ENCODE results near the gene AMPD2.

Gene AMPD2

DNA sequence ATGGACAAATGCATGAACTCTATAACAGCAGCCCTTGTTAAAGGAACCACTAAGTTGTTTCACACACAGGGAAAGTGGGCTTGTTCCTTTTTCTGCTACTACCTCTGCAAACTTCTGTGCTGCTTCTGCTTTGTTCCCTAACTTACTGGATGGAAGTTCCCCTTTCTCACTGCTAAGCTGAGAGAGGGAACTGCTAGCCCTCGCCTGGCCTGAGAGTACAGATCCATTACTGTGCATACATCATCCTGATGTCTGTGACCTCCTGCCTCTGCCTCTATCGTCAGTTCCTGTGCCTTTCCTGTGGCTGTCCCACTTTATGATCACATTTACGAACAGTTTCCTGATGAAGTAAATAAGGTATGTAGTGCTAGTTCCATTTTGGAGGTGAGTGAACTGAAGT is 3.8 kb upstream of the AMPD2 start:
- no peak for FAIRE-seq

DNA sequence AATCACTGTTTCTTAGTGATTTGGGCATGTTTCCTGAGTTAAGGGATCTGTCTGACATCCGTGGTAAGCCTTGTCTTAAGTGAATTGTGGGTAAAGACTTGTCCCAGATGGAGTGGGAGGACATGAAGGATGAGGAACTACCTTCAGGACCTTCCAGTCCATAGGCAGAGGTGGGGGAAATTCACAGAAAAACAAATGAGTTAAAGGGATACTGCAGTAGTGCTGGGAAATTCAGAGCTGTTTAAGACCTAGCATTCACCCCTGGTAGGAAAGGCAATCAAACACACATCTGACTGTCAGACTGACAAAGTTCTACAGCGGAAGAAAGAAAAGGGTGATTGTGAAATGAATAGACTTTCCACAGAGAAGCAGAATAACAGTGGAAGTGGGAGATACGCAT is 3.2 kb upstream of the AMPD2 start:
- TF ChIP-seq, protein P1, sequence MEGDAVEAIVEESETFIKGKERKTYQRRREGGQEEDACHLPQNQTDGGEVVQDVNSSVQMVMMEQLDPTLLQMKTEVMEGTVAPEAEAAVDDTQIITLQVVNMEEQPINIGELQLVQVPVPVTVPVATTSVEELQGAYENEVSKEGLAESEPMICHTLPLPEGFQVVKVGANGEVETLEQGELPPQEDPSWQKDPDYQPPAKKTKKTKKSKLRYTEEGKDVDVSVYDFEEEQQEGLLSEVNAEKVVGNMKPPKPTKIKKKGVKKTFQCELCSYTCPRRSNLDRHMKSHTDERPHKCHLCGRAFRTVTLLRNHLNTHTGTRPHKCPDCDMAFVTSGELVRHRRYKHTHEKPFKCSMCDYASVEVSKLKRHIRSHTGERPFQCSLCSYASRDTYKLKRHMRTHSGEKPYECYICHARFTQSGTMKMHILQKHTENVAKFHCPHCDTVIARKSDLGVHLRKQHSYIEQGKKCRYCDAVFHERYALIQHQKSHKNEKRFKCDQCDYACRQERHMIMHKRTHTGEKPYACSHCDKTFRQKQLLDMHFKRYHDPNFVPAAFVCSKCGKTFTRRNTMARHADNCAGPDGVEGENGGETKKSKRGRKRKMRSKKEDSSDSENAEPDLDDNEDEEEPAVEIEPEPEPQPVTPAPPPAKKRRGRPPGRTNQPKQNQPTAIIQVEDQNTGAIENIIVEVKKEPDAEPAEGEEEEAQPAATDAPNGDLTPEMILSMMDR (IDR thresholded peaks at IDR 0.05; ENCODE audit: insufficient read depth, missing control alignments) = no peak
- no peak for FAIRE-seq
- DNase-seq (ENCODE audit: insufficient read length, low spot score) = no peak

More for the DNA sequence above, 3.8 kb upstream of the AMPD2 start:
- DNase-seq (ENCODE audit: insufficient read length, low spot score) = no peak
- TF ChIP-seq, protein P1 (IDR thresholded peaks at IDR 0.05; ENCODE audit: insufficient read depth, missing control alignments) = no peak

DNA sequence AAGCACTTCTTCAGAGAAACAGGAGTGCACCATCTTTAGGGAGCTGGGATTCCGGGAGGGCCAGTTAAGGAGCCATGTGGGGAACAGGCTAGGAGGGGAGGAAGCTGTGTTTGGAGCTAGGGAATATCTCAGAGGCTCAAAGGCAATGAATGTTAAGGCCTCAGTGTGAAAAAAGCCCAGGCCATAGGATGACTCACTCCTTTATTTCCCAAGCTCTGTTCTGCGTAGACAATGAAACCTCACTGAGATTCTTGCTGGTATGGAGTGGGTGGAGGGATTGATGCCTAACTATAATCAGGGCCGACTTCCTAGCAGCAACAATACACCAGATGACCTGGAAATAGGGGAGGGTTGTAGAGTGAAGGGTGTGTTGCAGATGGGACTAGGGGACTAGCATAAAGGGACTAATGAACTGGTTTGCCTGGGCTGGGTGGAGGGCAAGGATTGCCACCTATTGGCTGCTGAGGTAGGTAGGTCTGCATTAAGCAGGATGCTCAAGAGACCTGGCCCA is 2.3 kb upstream of the AMPD2 start:
- FAIRE-seq (no peak), DNase-seq (ENCODE audit: insufficient read length, low spot score) (no peak)
- TF ChIP-seq, protein P1 (IDR thresholded peaks at IDR 0.05; ENCODE audit: insufficient read depth, missing control alignments) = no peak

DNA sequence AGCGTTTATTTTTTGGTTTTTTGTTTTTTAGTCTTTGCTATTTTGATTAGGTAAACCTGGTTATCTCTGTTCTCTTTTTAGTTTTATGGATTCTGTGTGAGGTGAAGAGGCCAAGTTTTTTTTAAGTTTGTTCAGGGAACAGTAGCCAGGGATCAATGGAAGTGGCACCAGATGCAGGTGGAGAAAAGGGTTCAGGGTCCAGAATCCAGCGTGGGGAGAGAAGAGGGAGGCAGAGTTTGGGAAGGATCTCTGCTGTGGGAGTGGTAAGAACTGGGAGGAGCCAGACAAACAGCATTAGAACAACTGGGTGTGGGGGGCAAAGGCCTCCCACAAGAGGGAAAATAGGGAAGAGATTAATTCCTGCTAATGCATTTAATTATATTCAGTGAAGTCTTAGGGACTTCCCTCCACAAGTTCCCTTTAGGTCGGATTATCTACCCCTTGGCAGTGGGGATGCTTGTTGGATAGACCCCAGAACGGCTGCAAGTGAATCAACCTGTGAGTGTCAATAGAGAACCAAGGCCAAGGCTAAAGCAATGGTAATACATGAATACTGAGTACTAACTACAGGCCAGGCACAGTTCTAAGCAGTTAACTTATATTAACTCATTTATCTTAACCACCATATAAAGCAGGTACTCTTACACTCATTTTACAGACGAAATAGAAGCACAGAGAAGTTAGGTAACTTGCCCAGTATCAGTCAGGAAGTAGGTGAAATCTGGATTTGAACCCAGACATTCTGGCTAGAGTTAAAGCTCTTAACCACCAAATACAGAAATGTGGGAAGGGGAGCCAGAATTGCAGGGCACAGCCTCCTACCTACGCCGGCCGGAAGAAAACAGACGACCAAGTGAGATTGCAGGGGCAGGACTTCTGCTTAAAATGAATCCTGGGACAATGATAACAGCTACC is 719 bp upstream of the AMPD2 start:
- DNase-seq (ENCODE audit: insufficient read length, low spot score) = no peak
- TF ChIP-seq, protein P1 (IDR thresholded peaks at IDR 0.05; ENCODE audit: insufficient read depth, missing control alignments) = no peak
- FAIRE-seq = no peak

DNA sequence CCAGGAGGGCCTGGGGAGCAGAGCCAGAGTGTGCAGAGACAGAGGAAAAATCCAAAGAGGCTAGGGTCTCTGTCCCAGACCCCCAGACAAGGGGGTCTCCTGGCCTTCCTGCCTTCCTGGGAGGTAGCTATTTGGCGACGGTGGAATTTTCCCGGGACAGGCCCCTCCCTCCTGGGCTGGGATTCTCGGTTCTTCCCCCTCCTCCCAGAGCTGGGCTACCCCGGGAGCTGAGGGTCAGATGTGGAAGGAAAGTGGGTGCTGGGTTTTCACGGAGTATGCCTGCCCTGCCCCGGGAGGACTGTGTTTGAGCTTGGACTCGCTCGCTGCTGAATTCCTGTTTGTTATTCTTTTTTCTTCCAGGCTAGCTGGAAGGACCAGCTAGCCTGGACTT is 759 bp downstream of the AMPD2 start:
- FAIRE-seq = no peak
- DNase-seq (ENCODE audit: insufficient read length, low spot score) = no peak
- TF ChIP-seq, protein P1 (IDR thresholded peaks at IDR 0.05; ENCODE audit: insufficient read depth, missing control alignments) = no peak

DNA sequence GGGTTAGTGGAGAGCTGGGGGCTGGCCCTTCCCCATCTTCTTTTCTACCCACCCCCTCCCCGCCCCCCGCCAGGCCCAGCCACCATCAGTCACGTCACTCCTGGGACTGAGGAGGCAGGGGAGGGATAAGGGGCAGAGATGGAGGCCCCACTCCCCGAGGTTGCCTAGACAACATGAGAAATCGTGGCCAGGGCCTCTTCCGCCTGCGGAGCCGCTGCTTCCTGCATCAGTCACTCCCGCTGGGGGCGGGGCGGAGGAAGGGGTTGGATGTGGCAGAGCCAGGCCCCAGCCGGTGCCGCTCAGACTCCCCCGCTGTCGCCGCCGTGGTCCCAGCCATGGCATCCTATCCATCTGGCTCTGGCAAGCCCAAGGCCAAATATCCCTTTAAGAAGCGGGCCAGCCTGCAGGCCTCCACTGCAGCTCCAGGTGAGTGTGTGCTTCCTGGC is 1.2 kb downstream of the AMPD2 start:
- DNase-seq (ENCODE audit: insufficient read length, low spot score) = peak; percentile 90
- FAIRE-seq = no peak

More for the DNA sequence above, 1.2 kb downstream of the AMPD2 start:
- TF ChIP-seq, protein P1 (IDR thresholded peaks at IDR 0.05; ENCODE audit: insufficient read depth, missing control alignments) = no peak
